HepG2 (cell line): ENCODE results near the gene EIF4H. TPM values are rescaled to one million over a fixed set of nuclear protein-coding genes. Genes with fewer than 3 reads are reported as not detected.

Experiments used
- ATAC-seq: fragments of 200-7000 bp; cut with Tn5 transposase; 3 replicates; pipeline ENCODE4 v1.9.1; 2020; ENCODE audit warnings: mild to moderate bottlenecking, moderate library complexity
- BruUV-seq: library from RNA; stranded (reverse); fragments of 400-500 nt; replicated peaks from 2 replicates; lab custom pipeline; 2021; lab: Mats Ljungman, UMichigan
- CTCF ChIA-PET: fragments of 300-600 bp; formaldehyde crosslinking; extraction: SDS; loops from one replicate; lab custom pipeline; 2021; ENCODE audit warnings: low total read pairs, inconsistent platforms, low intra/inter-chr PET ratio; lab: Yijun Ruan, JAX
- POLR2A ChIA-PET: fragments of 350-600 bp; sonication (Branson Sonifier 250); formaldehyde crosslinking; loops from one replicate; lab custom pipeline; 2020; ENCODE audit warnings: antibody characterized with exemption, inconsistent platforms; lab: Yijun Ruan, JAX
- DNase-seq: peaks from one replicate; pipeline ENCODE4 v3.0.0-alpha.2; 2015; ENCODE audit warnings: low spot score
- FAIRE-seq: peaks from 3 replicates; lab custom pipeline; 2011; peaks lifted over from hg19 to GRCh38; lab: Jason Lieb, UNC
- H2AFZ ChIP-seq: one replicate; pipeline ENCODE4 v1.6.1; 2011; ENCODE audit warnings: low read length, inconsistent platforms
- H3K27ac ChIP-seq: fragments of 300-600 bp; 3 replicates; pipeline ENCODE4 v1.8.0; 2011; ENCODE audit warnings: mixed run types, mild to moderate bottlenecking, mixed read lengths, low read length, inconsistent platforms; ENCODE audit not compliant: insufficient read depth; ENCODE audit errors: extremely low read length
- H3K27me3 ChIP-seq, 2 experiments: fragments of 200-600 bp in 1 of 2; 2 replicates in 1 of 2; 3 replicates in 1 of 2; pipeline versions ENCODE4 v1.6.0 to v1.8.0; 2011; ENCODE audit warnings: low read length in 2 of 2, mild to moderate bottlenecking in 2 of 2, moderate library complexity in 2 of 2, inconsistent platforms in 1 of 2; ENCODE audit not compliant: insufficient read depth in 2 of 2, control insufficient read depth in 1 of 2
- H3K36me3 ChIP-seq, 2 experiments: fragments of 200-600 bp in 1 of 2; replicated peaks in 1 of 2; 2 replicates in 1 of 2; 3 replicates in 1 of 2; pipeline versions ENCODE4 v1.5.1 to v1.8.0; 2011; ENCODE audit warnings: low read length in 2 of 2, inconsistent platforms in 1 of 2; ENCODE audit not compliant: insufficient read depth in 2 of 2, control insufficient read depth in 1 of 2
- H3K4me1 ChIP-seq: 2 replicates; pipeline ENCODE4 v1.5.1; 2012; ENCODE audit warnings: low read length, inconsistent platforms; ENCODE audit not compliant: insufficient read depth
- H3K4me2 ChIP-seq: 2 replicates; pipeline ENCODE4 v1.6.0; 2011; ENCODE audit warnings: low read depth, low read length, inconsistent platforms
- H3K4me3 ChIP-seq, 3 experiments: fragments of 200-600 bp in 1 of 3; sonication (generic), shearing (Covaris generic) in 1 of 3; replicated peaks in 1 of 3; 2 replicates each; pipeline ENCODE4 v1.5.1; 2011 to 2016; ENCODE audit warnings: low read length in 3 of 3, inconsistent platforms in 2 of 3, low read depth in 2 of 3, mild to moderate bottlenecking in 2 of 3, control low read depth in 1 of 3, mixed read lengths in 1 of 3; ENCODE audit not compliant: insufficient read depth in 1 of 3
- H3K79me2 ChIP-seq: one replicate; pipeline ENCODE4 v1.6.1; 2011; ENCODE audit warnings: low read length, inconsistent platforms; ENCODE audit not compliant: insufficient read depth
- H3K9ac ChIP-seq: 2 replicates; pipeline ENCODE4 v1.6.0; 2011; ENCODE audit warnings: mild to moderate bottlenecking, low read depth, low read length, inconsistent platforms; ENCODE audit not compliant: insufficient read depth
- H3K9me3 ChIP-seq: 2 replicates; pipeline ENCODE4 v1.5.1; 2012; ENCODE audit warnings: mild to moderate bottlenecking, low read length
- H4K20me1 ChIP-seq: 2 replicates; pipeline ENCODE4 v1.6.0; 2011; ENCODE audit warnings: inconsistent platforms, mild to moderate bottlenecking, low read length, moderate library complexity; ENCODE audit not compliant: insufficient read depth
- ARNT2 ChIP-seq: sonication (generic); formaldehyde crosslinking; IDR thresholded peaks from 2 replicates; pipeline ENCODE4 v1.8.0; 2022; ENCODE audit warnings: mild to moderate bottlenecking, low read depth, missing genetic modification reagents, moderate library complexity
- BCLAF1 ChIP-seq: fragments of 450-650 bp; IDR thresholded peaks from 2 replicates; pipeline ENCODE4 v1.6.1; 2017; ENCODE audit warnings: mild to moderate bottlenecking
- CCDC6 ChIP-seq: sonication (generic); formaldehyde crosslinking; IDR thresholded peaks from 2 replicates; pipeline ENCODE4 v1.8.1; 2022; ENCODE audit warnings: mild to moderate bottlenecking, missing genetic modification reagents, moderate library complexity
- KDM1A ChIP-seq: IDR thresholded peaks from 2 replicates; pipeline ENCODE4 v1.6.1; 2016; ENCODE audit warnings: missing compliant biosample characterization
- PATZ1 ChIP-seq: sonication (generic); formaldehyde crosslinking; IDR thresholded peaks from 2 replicates; pipeline ENCODE4 v1.4.0; 2020; ENCODE audit warnings: missing genetic modification reagents
- ZC3H4 ChIP-seq: sonication (generic); formaldehyde crosslinking; IDR thresholded peaks from 2 replicates; pipeline ENCODE4 v1.4.0; 2020; ENCODE audit warnings: missing genetic modification reagents, borderline replicate concordance
- ZNF230 ChIP-seq: sonication (generic); formaldehyde crosslinking; IDR thresholded peaks from 2 replicates; pipeline ENCODE4 v1.4.0; 2020; ENCODE audit warnings: mild to moderate bottlenecking, missing genetic modification reagents
- ZNF496 ChIP-seq: sonication (generic); formaldehyde crosslinking; IDR thresholded peaks from 2 replicates; pipeline ENCODE4 v1.8.1; 2023; ENCODE audit warnings: mild to moderate bottlenecking, moderate library complexity, missing genetic modification reagents; ENCODE audit not compliant: insufficient replicate concordance
- WGBS: methylation state at CpG from one replicate; pipeline ENCODE4 v1.1.6; 2017; ENCODE audit warnings: low lambda C conversion rate; 5-methylcytosine and 5-hydroxymethylcytosine counted together
- in situ Hi-C: cut with HindIII; loops from 2 replicates; pipeline ENCODE4 v1.10.0; 2017; ENCODE audit warnings: low pct_unique_long_range_greater_than_20kb; ENCODE audit not compliant: extremely low pct_ligation_motif_present
- intact Hi-C: fragments of 100-400 bp; cut with micrococcal nuclease; formaldehyde crosslinking; loops from one replicate; pipeline ENCODE4 v1.10.0; 2022; ENCODE audit not compliant: unreplicated experiment
- polyA plus RNA-seq, 8 experiments: library from polyadenylated mRNA; depleted of rRNA in 3 of 8; stranded (reverse) in 7 of 8; unstranded in 1 of 8; fragments of >200 nt; fragmentation: Illumina TruSeq in 4 of 8; extraction: Trizol in 4 of 8; gene quantifications; 2 replicates each; pipeline versions ENCODE4 v1.2.1 to v1.2.3, GENCODE V29; 2011 to 2016; ENCODE audit warnings: low read depth in 4 of 8, missing spikeins in 1 of 8, mixed read lengths in 1 of 8; ENCODE audit not compliant: insufficient read depth in 1 of 8
- total RNA-seq, 5 experiments: library from RNA; depleted of rRNA; stranded (reverse); fragments of >200 nt; fragmentation: Illumina TruSeq; extraction: Trizol; gene quantifications; 2 replicates each; pipeline ENCODE4 v1.2.3, GENCODE V29; 2016; ENCODE audit warnings: low read depth in 1 of 5

EIF4H gene
- total and polyA plus RNA-seq, 2 of the 13 experiments (the other 11 are each of a cell fraction or from before 2014, with no cell fraction given) = 232 to 321 TPM

GRCh38 chr7:74218343-74218698 lies 44.2 kb downstream of the EIF4H start:
- BruUV-seq = no TSS peak
- H3K4me3 ChIP-seq = no peak overlapping the region
- no peaks in the 10 kb centered on the region for H3K79me2 ChIP-seq
- POLR2A ChIA-PET = no interaction called here
- intact Hi-C loops = no loop called here
- H2AFZ ChIP-seq = no peak overlapping the region
- H3K27me3 ChIP-seq = no peaks in the 10 kb centered on the region; a peak in 2 of 5 replicates
- FAIRE-seq (no peak), DNase-seq (no peak), ATAC-seq (no peak)
- CTCF ChIA-PET = no interaction called here
- H3K9ac ChIP-seq = no peak overlapping the region
- no peaks in the 10 kb centered on the region for H3K9me3 ChIP-seq
- H4K20me1 ChIP-seq = no peaks in the 10 kb centered on the region
- no peak overlapping the region for H3K27ac ChIP-seq
- H3K4me1 ChIP-seq = peaks cover 31% of the 10 kb centered on the region
- no peak for TF ChIP-seq ARNT2 (CRISPR knock-in tag)
- no peak for TF ChIP-seq BCLAF1
- no peak for TF ChIP-seq KDM1A (CRISPR knock-in tag)
- TF ChIP-seq PATZ1 (CRISPR knock-in tag) = no peak
- TF ChIP-seq ZNF230 (CRISPR knock-in tag) = no peak
- TF ChIP-seq ZNF496 = no peak
- TF ChIP-seq CCDC6 (CRISPR knock-in tag) = no peak
- TF ChIP-seq ZC3H4 (CRISPR knock-in tag) = no peak
- 68% methylated on average over 2 of the region's 2 CpGs for WGBS
- in situ Hi-C loops = loop anchor here (25.0 kb wide), 1 partner anchor 344 kb away; no protein-coding TSS in a partner anchor
- H3K4me2 ChIP-seq = no peak overlapping the region
- no peaks in the 10 kb centered on the region for H3K36me3 ChIP-seq
